Retinal pigment epithelial cell (primary cell): ENCODE results near the gene RAB29.

ENCODE experiments used
- DNase-seq: peaks from one replicate; pipeline ENCODE4 v3.0.0-alpha.2; 2010; ENCODE audit warnings: low read depth
- H3K4me3 ChIP-seq: 2 replicates; pipeline ENCODE4 v1.5.1; 2011; ENCODE audit warnings: mild to moderate bottlenecking, low read length, control low read depth, moderate library complexity
- TF ChIP-seq, protein P1 (sequence below): conservative IDR thresholded peaks from 2 replicates; pipeline ENCODE4 v1.5.1; 2011; ENCODE audit warnings: low read depth, low read length, control low read depth, inconsistent platforms

The RAB29 gene

DNA sequence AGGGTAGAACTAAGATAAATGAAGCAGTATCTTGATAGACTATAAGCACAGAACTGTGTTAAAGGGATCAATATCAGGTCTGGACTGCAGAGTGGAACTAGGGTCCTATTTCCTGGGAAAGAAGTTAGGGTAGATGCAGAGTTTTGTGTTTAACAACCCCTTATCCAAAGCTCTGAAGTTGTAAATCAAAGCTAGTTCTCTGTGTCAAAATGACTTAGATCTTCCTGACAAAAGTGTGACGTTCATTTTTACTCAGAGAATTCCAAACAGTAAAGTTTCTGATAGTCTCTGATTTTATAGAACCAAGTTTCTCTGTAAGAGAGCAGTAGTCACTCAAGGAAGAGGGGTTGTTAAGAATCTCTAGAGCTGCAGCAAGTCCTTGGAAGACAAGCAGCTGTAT is 33.6 kb downstream of the RAB29 start:
- DNase-seq, result no peak

DNA sequence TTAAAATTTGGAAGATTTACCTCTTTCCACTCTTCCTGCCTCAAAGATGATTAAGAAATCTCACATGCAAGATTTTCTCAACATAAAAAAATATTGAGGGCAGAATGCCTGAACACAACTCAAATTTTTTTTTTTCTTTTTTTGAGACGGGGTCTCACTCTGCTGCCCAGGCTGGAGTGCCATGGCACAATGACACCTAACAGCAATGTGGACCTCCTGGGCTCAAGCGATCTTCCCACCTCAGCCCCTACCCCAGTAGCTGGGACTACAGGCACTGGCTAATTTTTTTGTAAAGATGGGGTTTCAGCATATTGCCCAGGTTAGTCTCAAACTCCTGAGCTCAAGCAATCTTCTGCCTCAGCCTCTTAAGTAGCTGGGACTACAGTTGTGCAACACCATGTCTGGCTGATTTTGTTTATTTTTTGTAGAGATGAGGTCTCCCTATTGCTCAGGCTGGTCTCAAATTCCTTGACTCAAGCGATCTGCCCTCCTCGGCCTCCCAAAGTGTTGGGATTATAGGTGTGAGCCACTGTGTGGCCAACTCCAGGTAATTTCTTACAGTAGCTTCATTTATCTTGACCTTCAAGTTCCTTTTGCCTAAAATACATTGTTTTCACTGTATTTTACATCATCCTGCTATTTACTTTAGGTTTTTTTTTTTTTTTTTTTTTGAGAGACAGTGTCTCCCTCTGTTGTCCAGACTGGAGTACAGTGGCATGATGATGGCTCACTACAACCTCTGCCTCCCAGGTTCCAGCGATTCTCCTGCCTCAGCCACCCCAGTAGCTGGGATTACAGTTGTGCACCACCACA is 35.7 kb downstream of the RAB29 start:
- no peak for DNase-seq
- H3K4me3 ChIP-seq, result no peak overlapping the region
- TF ChIP-seq, protein P1, sequence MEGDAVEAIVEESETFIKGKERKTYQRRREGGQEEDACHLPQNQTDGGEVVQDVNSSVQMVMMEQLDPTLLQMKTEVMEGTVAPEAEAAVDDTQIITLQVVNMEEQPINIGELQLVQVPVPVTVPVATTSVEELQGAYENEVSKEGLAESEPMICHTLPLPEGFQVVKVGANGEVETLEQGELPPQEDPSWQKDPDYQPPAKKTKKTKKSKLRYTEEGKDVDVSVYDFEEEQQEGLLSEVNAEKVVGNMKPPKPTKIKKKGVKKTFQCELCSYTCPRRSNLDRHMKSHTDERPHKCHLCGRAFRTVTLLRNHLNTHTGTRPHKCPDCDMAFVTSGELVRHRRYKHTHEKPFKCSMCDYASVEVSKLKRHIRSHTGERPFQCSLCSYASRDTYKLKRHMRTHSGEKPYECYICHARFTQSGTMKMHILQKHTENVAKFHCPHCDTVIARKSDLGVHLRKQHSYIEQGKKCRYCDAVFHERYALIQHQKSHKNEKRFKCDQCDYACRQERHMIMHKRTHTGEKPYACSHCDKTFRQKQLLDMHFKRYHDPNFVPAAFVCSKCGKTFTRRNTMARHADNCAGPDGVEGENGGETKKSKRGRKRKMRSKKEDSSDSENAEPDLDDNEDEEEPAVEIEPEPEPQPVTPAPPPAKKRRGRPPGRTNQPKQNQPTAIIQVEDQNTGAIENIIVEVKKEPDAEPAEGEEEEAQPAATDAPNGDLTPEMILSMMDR, result no peak

More for the DNA sequence above, 33.6 kb downstream of the RAB29 start:
- TF ChIP-seq, protein P1, result no peak
- no peak overlapping the region for H3K4me3 ChIP-seq

DNA sequence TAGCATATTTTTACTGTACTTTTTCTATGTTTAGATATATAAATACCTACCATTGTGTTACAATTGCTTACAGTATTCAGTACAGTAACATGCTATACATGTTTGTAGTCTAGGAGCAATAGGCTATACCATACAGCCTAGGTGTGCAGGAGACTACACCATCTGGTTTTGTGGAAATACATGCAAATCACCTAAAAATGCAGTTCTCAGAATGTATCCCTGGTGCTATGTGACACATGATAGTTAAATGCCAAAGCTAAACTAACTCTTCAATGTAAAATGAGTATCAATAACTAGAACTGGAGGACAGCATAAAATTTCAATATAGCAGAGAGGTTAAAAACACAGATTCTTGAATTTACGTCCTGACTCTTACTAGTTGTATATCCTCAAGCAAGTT is 40.1 kb downstream of the RAB29 start:
- DNase-seq, result no peak
- TF ChIP-seq, protein P1, result no peak
- H3K4me3 ChIP-seq, result no peak overlapping the region

DNA sequence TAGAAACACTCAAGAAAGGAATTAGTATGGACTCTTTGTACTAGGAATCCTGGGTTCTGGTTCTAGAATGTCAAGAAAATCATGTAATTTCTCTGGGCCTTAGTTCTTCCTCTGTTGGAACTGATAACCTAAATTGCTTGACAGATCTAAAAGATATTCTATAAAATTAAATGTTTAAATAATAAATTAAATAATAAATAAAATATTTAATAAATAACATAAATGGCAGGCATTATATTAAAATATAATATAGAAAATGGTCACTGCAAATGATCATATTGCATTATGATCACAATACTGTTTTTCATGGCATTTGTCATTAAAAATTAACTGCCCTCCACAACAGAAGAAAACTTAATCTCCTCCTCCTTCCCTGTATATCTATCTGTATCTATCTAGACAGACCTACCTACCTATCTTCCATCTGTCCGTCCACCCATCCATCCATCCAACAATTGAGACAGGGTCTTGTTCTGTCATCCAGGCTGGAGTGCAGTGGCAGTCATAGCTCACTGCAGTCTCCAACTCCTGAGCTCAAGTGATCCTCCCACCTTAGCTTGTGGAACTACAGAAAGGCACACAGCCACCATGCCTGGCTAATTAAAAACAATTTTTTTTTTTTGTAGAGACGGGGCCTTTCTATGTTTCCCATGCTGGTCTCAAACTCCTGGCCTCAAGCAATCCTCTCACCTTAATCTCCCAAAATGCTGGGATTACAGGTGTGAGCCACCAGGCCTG is 41.7 kb downstream of the RAB29 start:
- TF ChIP-seq, protein P1, result no peak
- DNase-seq, result no peak
- H3K4me3 ChIP-seq, result no peak overlapping the region

DNA sequence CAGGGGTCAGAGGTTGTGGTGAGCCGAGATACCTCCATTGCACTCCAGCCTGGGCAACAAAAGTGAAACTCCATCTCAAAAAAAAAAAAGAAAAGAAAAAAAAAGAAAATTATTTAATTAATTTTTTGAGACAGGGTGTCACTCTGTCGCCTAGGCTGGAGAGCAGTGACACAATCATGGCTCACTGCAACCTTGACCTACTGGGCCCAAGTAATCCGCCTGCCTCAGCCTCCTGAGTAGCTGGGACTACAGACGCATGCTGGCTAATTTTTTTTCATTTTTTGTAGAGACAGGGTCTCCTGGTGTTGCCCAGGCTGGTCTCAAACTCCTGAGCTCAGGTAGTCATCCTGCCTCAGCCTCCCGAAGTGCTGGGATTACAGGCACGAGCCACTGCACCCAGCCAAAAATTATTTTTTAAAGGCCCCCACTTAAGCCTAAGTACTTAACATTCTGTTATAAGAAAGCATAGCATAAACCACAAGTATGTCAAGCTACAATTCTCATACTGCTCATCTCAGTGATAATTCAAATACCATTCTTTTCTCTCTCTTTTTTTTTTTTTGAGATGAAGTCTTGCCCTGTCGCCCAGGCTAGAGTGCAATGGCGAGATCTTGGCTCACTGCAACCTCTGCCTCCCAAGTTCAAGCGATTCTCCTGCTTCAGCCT is 45.2 kb downstream of the RAB29 start:
- no peak for DNase-seq
- H3K4me3 ChIP-seq, result no peak overlapping the region
- TF ChIP-seq, protein P1, result no peak

DNA sequence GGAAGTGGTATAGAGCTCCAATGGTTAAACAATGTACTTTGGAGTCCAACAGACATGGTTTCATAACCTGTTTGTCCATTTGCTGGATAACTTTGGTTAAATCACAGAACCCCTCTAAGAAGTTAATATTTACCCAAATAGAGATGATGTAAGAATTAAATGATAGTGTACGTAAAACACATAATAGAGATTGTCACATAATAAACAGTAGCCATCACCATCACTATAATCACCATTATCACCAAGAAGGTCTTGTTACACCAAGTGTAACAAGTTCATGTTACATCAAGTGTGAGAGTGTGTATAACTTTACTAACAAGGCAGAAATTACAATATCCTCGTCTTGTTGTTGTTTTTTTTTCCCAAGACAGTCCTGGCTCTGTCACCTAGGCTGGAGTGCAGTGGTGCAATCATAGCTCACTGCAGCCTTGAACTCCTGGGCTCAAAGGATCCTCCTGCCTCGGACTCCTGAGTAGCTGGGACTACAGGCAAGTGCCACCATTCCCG is 48.6 kb downstream of the RAB29 start:
- TF ChIP-seq, protein P1, result no peak
- H3K4me3 ChIP-seq, result no peak overlapping the region
- no peak for DNase-seq
